IMR-90 (cell line): ENCODE measurements around the gene SLIT3.

Experiments used
- CEBPB ChIP-seq: IDR thresholded peaks from 2 replicates; pipeline ENCODE4 v1.6.1; 2012; ENCODE audit warnings: low read depth, low read length, improper control_type of control experiment
- POLR2A ChIP-seq: IDR thresholded peaks from 2 replicates; pipeline ENCODE4 v1.6.1; 2012; ENCODE audit warnings: mild to moderate bottlenecking, low read depth, low read length
- RCOR1 ChIP-seq: IDR thresholded peaks from 2 replicates; pipeline ENCODE4 v1.6.1; 2012; ENCODE audit warnings: mild to moderate bottlenecking, low read length, improper control_type of control experiment; ENCODE audit not compliant: insufficient replicate concordance
- RFX5 ChIP-seq: IDR thresholded peaks from 2 replicates; pipeline ENCODE4 v1.8.0; 2012; ENCODE audit warnings: low read depth, mild to moderate bottlenecking, low read length, moderate library complexity
- TF ChIP-seq, protein P1 (sequence below): conservative IDR thresholded peaks from 2 replicates; pipeline ENCODE4 v1.5.1; 2012; ENCODE audit warnings: mild to moderate bottlenecking, low read depth, low read length, improper control_type of control experiment

DNA sequence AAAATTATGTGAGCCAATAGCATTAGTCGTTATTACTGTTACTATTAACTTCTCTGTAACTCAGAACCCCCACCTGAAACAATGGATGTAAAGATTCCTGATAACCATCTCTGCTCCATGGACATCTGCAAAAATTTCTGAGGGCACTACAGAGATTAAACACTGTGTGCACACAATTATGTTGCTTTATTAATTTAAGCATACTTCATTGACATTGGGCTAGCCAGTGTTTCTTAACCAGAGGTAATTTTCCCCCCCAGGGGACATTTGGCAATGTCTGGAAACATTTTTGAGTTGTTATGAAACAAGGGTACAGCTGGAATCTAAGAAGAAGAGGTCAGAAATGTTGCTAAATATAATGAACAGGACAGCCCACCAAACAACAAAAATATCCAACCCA, 19.3 kb downstream of the SLIT3 start:
- TF ChIP-seq, protein P1, sequence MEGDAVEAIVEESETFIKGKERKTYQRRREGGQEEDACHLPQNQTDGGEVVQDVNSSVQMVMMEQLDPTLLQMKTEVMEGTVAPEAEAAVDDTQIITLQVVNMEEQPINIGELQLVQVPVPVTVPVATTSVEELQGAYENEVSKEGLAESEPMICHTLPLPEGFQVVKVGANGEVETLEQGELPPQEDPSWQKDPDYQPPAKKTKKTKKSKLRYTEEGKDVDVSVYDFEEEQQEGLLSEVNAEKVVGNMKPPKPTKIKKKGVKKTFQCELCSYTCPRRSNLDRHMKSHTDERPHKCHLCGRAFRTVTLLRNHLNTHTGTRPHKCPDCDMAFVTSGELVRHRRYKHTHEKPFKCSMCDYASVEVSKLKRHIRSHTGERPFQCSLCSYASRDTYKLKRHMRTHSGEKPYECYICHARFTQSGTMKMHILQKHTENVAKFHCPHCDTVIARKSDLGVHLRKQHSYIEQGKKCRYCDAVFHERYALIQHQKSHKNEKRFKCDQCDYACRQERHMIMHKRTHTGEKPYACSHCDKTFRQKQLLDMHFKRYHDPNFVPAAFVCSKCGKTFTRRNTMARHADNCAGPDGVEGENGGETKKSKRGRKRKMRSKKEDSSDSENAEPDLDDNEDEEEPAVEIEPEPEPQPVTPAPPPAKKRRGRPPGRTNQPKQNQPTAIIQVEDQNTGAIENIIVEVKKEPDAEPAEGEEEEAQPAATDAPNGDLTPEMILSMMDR, result no peak
- TF ChIP-seq RFX5, result no peak
- TF ChIP-seq POLR2A, result no peak
- TF ChIP-seq RCOR1, result no peak
- no peak for TF ChIP-seq CEBPB
